Skeletal muscle tissue (tissue), 4 donors: ENCODE measurements around the gene ADGRB2. TPM values are rescaled to one million over a fixed set of nuclear protein-coding genes. Genes with fewer than 3 reads are reported as not detected.

Experiments
- H3K27ac ChIP-seq: one replicate; pipeline ENCODE4 v1.7.0; 2013; ENCODE audit warnings: mild to moderate bottlenecking, low read depth, low read length, inconsistent platforms
- H3K27me3 ChIP-seq, 3 donors: one replicate each; pipeline ENCODE4 v1.7.0; 2013; ENCODE audit warnings: low read length in 3 of 3; ENCODE audit not compliant: control insufficient read depth in 3 of 3, insufficient read depth in 3 of 3
- H3K36me3 ChIP-seq, 3 donors: one replicate each; pipeline ENCODE4 v1.7.0; 2013; ENCODE audit warnings: low read length in 3 of 3; ENCODE audit not compliant: control insufficient read depth in 3 of 3, insufficient read depth in 3 of 3
- H3K4me1 ChIP-seq, 3 donors: one replicate each; pipeline ENCODE4 v1.7.0; 2013; ENCODE audit warnings: low read length in 3 of 3, mild to moderate bottlenecking in 3 of 3; ENCODE audit not compliant: control insufficient read depth in 3 of 3, insufficient read depth in 3 of 3
- H3K4me3 ChIP-seq, 3 donors: one replicate each; pipeline ENCODE4 v1.7.0; 2013; ENCODE audit warnings: low read length in 3 of 3
- H3K9ac ChIP-seq, 3 donors: one replicate each; pipeline ENCODE4 v1.7.0; 2013; ENCODE audit warnings: low read length in 3 of 3, mild to moderate bottlenecking in 3 of 3, moderate library complexity in 2 of 3, low read depth in 1 of 3
- H3K9me3 ChIP-seq, 3 donors: one replicate each; pipeline ENCODE4 v1.7.0; 2013; ENCODE audit warnings: low read length in 3 of 3; ENCODE audit not compliant: control insufficient read depth in 3 of 3
- total RNA-seq: library from RNA; depleted of rRNA; stranded (reverse); fragments of >200 nt; gene quantifications from one replicate; pipeline ENCODE4 v1.2.3, GENCODE V29; 2014
- donor health status: Osteomylitis.

The ADGRB2 gene
- total RNA-seq, 1 donor from 2014 or later = 6.3 TPM

DNA sequence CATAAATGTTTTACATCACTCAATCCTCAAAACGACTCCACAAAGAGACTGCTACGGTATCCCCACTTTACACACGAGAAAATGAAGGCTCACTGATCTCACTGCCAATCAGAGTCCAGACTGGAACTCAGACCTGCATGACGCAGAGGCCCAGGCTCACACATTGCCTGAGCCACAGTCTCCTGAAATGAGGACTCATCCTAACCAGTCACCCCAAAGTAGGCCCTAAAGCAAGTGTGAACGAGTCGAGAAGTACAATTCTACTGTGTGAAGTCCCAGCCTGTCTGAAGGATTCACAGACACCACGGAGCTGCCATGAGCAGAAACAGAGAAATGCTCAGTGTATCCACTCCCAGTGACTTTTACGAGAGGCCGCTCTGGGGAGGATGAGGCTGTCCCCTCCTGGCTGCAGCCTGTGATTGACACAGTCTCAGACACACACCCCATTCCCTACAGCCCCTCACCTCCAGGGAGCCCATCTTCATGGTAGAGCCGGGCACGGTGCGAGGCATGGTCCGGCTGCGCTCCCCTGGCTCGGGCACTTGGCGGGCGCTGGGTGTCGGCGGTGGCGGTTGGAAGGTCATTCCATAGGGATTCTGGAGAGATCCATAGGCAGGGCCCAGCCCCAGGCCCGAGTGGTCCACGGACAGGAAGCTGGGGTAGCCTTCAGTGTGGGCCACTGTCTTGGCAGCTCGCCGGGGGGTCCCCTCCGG, 33.6 kb downstream of the ADGRB2 start:
- H3K36me3 ChIP-seq = no peaks in the 10 kb centered on the region
- H3K4me1 ChIP-seq = no peaks in the 10 kb centered on the region
- no peaks in the 10 kb centered on the region for H3K9me3 ChIP-seq
- H3K27ac ChIP-seq = no peak overlapping the region
- no peak overlapping the region for H3K4me3 ChIP-seq
- no peak overlapping the region for H3K9ac ChIP-seq
- no peaks in the 10 kb centered on the region for H3K27me3 ChIP-seq

DNA sequence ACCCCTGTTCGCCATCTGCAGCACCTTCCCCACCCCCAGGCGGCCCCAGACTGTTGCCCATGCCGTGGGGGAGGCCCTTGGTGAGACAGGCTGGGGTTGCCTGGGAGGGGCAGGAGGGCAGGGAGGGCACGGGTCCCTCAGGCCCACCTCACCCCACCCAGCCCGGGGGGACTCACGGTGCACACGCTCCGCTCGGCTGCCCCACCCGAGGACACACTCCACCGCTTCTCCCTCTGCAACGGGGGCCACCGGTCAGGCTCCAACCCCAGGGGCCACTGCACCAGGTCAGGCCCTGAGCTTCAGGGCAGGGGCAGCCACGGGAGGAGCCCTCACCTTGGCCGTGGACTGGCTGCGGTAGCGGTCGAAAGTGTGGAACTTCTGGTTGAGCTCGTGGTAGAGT, 36.3 kb downstream of the ADGRB2 start:
- no peaks in the 10 kb centered on the region for H3K9me3 ChIP-seq
- H3K4me1 ChIP-seq = no peaks in the 10 kb centered on the region
- H3K36me3 ChIP-seq = no peaks in the 10 kb centered on the region
- H3K27ac ChIP-seq = no peak overlapping the region
- H3K9ac ChIP-seq = no peak overlapping the region
- H3K4me3 ChIP-seq = no peak overlapping the region
- no peaks in the 10 kb centered on the region for H3K27me3 ChIP-seq

DNA sequence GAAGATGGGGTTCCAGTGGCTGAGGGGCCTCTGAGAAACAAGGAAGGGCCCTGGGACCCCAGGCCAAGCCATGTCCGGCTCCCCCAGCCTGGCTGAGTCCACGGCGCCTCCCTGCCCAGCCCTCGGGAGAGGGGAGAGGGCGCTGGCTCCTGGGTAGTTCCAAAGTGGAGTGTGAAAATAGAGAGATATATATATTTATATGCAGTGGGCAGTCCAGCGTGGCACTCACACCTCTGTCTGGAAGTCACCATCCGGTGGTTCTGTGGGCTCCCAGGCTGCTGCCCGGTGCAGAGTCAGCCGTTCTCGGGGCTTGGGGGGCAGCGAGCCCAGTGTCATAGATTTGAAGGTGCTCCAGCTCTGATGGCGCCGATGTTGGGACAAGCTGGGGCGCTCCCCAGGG, 36.9 kb downstream of the ADGRB2 start:
- H3K4me1 ChIP-seq = no peaks in the 10 kb centered on the region
- no peak overlapping the region for H3K27ac ChIP-seq
- H3K9ac ChIP-seq = no peak overlapping the region
- H3K4me3 ChIP-seq = no peak overlapping the region
- no peaks in the 10 kb centered on the region for H3K27me3 ChIP-seq
- H3K36me3 ChIP-seq = no peaks in the 10 kb centered on the region
- H3K9me3 ChIP-seq = no peaks in the 10 kb centered on the region

DNA sequence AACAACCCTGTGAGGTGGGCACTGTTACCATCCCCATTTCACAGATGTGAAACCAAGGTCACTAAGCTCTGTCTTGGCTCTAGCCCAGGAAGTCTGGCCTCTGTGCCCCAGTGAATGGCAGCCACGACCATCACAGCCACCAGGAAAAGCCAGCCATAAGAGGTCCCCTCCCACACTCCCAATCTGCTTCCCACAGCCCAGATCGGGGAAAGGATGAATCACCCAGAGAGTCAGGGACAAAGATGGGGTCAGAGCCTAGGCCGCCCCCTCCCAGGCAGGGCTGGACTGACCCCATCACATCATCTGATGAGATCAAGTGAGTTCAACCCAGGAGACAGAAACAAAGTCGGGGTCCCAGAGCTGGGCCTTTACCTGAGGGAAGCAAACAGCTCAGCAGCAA, 37.4 kb downstream of the ADGRB2 start:
- H3K4me1 ChIP-seq = no peaks in the 10 kb centered on the region
- H3K9me3 ChIP-seq = no peaks in the 10 kb centered on the region
- H3K27ac ChIP-seq = no peak overlapping the region
- no peaks in the 10 kb centered on the region for H3K36me3 ChIP-seq
- H3K9ac ChIP-seq = no peak overlapping the region
- no peak overlapping the region for H3K4me3 ChIP-seq
- no peaks in the 10 kb centered on the region for H3K27me3 ChIP-seq

DNA sequence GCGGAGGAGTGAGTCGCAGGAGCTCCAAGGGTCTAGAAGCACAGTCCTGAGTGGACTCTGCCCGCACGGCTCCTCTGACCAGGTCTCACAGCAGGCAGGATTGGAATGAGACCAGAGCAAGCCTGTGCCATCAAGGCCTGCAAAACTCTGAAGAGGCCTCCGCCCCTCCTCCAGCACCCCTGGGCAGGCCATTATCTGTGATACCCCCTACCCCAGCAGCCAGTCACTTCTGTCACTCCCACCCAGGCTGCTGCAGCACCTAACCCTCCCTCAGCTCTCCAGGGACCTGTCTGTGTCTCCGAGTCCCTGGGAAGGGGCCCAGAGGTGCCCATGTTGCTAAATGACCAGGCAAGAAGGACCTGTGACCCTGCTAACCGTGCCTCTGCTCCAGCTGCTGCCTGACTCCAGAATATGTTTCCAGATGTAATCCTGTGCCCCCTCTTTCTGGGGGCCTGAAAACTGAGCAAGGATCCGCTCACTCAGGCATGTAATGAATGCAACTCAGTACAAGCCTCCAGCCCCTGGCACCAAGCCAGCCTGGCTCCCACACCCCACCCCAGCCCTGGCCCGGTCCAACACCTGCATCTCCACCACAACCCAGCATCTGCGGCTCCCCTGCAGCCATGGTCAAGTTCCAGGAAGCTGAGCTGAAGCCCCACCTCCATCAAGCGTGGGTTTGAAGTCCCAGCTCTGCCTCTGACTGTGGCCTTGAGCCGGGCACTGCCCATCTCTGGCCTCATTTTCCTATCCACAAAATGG, 38.2 kb downstream of the ADGRB2 start:
- H3K27ac ChIP-seq = no peak overlapping the region
- H3K4me1 ChIP-seq = no peaks in the 10 kb centered on the region
- no peaks in the 10 kb centered on the region for H3K36me3 ChIP-seq
- no peak overlapping the region for H3K4me3 ChIP-seq
- no peak overlapping the region for H3K9ac ChIP-seq
- peaks cover 0 to 5% (median 4%) of the 10 kb centered on the region in 3 donors for H3K27me3 ChIP-seq
- no peaks in the 10 kb centered on the region for H3K9me3 ChIP-seq

DNA sequence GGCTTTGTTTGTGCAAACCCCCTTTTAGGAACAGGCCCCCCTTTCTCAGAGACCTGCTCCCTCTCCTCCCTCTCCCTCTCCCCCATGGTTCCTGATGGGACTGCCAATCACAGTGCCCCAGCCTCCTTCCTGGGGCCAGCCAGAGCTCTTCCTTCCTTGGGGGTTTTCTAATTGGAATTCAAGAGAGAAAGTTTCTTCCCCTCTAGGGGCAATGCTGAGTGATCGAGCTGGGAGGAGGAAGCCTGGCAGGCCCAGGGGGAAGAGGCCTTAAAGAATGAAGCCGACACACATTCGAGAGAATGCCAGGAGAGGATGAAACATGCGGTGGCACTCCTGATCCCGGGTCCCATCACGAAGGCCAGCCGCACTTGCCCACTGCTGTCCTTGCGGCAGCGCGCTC, 39.0 kb downstream of the ADGRB2 start:
- Histone ChIP-seq H3K36me3 (no peaks in the 10 kb centered on the region), H3K4me1 (no peaks in the 10 kb centered on the region), H3K9me3 (no peaks in the 10 kb centered on the region)

DNA sequence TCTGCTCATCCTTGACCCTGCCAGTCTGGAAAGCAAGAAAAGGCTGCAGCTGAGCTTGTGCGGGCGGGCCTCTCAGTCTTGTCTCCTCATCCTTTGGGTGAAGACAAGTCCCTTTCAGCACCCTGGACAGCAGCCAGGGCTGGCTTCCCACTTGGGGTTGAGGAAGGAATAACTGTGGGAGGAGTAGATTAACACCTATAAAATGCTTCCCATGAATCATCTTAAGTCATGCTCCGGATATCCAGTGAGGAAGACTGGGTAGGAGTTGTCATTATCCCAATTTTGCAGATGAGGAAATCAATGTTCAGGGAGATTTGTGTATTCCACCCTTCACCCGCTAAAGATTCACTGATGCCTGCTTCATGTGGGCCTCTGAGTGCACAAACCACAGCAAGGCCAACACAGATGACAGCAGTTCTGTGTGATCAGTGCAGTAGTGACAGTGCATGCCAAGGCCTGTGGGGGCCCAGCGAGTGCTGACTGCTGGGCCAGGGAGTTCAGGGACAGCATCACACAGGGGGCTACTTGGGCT, 40.2 kb downstream of the ADGRB2 start:
- H3K36me3 ChIP-seq = no peaks in the 10 kb centered on the region
- no peak overlapping the region for H3K4me3 ChIP-seq
- peaks cover 0 to 10% (median 4%) of the 10 kb centered on the region in 3 donors for H3K27me3 ChIP-seq
- H3K9ac ChIP-seq = no peak overlapping the region
- no peaks in the 10 kb centered on the region for H3K9me3 ChIP-seq
- H3K4me1 ChIP-seq = no peaks in the 10 kb centered on the region
- no peak overlapping the region for H3K27ac ChIP-seq

More for the DNA sequence above, 39.0 kb downstream of the ADGRB2 start:
- Histone ChIP-seq H3K9ac (no peak overlapping the region), H3K27ac (no peak overlapping the region), H3K4me3 (no peak overlapping the region), H3K27me3 (peaks cover 0 to 10% (median 4%) of the 10 kb centered on the region in 3 donors)

DNA sequence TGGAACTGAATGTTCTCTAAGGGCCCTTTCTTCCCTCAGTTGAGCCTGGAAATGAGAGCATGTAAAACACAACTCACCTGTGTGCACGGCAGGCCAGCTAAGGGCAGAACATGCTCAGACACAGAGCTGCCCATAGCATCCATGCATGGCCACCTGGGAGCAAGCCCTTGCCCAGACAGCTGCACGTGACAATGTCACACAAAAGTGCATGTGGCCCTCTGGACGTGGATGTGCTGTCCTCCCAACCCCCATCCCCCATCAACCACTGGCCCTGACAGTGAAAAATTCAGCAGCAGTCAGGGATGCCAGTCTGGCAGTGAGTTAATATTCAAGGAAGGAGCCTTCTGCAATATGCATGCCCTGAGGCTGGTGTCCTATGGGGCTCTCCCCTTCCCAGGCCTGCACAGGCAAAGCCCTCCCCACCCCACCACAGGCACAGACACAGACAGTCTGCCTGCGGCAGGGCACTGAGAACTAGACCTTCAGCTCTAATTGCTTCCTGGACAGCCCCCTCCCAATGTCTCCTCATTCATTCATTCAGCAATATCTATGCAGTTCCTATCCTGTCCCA, 45.7 kb downstream of the ADGRB2 start:
- Histone ChIP-seq H3K27me3 (peaks cover 0 to 15% (median 4%) of the 10 kb centered on the region in 3 donors), H3K4me1 (peaks cover 14 to 24% (median 15%) of the 10 kb centered on the region in 3 donors), H3K36me3 (no peaks in the 10 kb centered on the region), H3K9me3 (no peaks in the 10 kb centered on the region), H3K27ac (no peak overlapping the region), H3K9ac (no peak overlapping the region), H3K4me3 (no peak overlapping the region)

DNA sequence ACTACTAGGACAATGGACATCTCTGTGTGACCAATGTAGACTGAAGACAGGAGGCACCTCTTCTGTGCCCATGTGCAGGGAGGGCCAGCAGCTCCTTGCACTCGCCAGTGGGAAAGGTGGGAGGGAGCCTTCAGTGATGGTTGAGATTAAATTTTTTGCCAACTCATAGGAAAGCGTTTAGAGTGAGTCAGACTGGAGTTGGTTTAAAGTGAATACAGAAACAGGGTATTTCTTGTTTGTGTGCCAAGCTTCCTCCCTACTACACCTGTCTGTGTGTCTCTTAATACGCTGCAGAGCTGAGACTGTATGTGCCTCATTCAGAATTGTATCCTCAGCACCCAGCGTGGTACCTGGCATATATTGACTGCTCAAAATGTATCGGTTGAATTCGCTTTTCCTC, 46.8 kb downstream of the ADGRB2 start:
- H3K27ac ChIP-seq = no peak overlapping the region
- H3K9me3 ChIP-seq = no peaks in the 10 kb centered on the region
- no peak overlapping the region for H3K4me3 ChIP-seq
- H3K4me1 ChIP-seq = peaks cover 20 to 35% (median 21%) of the 10 kb centered on the region in 3 donors
- H3K27me3 ChIP-seq = peaks cover 0 to 15% (median 4%) of the 10 kb centered on the region in 3 donors
- H3K9ac ChIP-seq = no peak overlapping the region
- no peaks in the 10 kb centered on the region for H3K36me3 ChIP-seq

DNA sequence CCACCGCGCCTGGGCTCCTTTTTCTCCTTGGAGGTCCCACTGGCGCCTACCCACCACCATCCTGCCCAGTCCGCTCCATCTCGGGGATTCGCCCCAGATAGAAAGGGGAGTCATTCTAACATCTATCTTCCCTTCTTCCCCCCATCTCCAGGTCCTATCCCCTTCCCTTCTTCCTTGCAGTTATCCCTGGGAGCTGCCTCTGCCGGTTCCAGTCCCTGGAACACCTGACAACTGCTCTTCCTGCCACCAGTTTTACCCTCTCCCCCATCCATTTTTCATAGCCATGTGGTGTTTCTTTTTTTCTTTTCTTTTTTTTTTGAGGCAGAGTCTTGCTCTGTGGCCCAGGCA, 48.3 kb downstream of the ADGRB2 start:
- H3K36me3 ChIP-seq = no peaks in the 10 kb centered on the region
- H3K9ac ChIP-seq = peak overlapping the region; percentile 20 to 85 (median 77)
- peak overlapping the region; percentile 69 to 84 (median 78) for H3K4me3 ChIP-seq
- H3K27ac ChIP-seq = peak overlapping the region; percentile 96
- peaks cover 0 to 9% (median 0%) of the 10 kb centered on the region in 3 donors for H3K27me3 ChIP-seq
- H3K4me1 ChIP-seq = peaks cover 21 to 38% (median 24%) of the 10 kb centered on the region in 3 donors
- H3K9me3 ChIP-seq = no peaks in the 10 kb centered on the region
